ENCODE measurements around the gene PPP1R15A.

DNA sequence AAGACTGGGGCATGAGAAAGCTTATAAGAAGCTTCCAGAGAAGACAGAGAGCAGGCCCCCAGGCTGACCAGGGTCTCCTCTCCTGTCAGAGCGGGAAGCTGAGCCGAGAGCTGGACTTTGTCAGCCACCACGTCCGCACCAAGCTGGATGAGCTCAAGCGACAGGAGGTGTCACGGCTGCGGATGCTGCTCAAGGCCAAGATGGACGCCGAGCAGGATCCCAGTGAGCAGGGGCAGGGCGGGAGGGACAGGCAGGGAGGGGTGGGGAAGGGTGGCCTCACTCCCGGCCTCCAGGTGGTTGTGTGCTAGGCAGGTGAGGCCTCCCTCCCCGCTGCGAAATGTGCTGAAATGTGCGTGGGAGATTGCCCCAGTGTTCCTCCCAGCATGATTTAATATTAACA lies 33.4 kb downstream of the PPP1R15A start:
- TF ChIP-seq, protein P1, sequence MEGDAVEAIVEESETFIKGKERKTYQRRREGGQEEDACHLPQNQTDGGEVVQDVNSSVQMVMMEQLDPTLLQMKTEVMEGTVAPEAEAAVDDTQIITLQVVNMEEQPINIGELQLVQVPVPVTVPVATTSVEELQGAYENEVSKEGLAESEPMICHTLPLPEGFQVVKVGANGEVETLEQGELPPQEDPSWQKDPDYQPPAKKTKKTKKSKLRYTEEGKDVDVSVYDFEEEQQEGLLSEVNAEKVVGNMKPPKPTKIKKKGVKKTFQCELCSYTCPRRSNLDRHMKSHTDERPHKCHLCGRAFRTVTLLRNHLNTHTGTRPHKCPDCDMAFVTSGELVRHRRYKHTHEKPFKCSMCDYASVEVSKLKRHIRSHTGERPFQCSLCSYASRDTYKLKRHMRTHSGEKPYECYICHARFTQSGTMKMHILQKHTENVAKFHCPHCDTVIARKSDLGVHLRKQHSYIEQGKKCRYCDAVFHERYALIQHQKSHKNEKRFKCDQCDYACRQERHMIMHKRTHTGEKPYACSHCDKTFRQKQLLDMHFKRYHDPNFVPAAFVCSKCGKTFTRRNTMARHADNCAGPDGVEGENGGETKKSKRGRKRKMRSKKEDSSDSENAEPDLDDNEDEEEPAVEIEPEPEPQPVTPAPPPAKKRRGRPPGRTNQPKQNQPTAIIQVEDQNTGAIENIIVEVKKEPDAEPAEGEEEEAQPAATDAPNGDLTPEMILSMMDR (IDR thresholded peaks at IDR 0.05), result no peak
- TF ChIP-seq POLR2A (IDR thresholded peaks at IDR 0.05), result no peak

Data from gastroesophageal sphincter (tissue), 3 donors.